Measurements from ENCODE around the gene C1QA. TPM values are rescaled to one million over a fixed set of nuclear protein-coding genes. Genes with fewer than 3 reads are reported as not detected.
A peak's percentile ranks its signal among the peaks of the same experiment; 100 is the strongest.
"Not testable (repeated sequence)": the region's sequence is repeated elsewhere in the genome, so short reads cannot be mapped to it uniquely, and the experiment has no call there.

C1QA gene
- total RNA-seq, 2 donors from 2014 or later, result 29.7 to 68.0 TPM

DNA sequence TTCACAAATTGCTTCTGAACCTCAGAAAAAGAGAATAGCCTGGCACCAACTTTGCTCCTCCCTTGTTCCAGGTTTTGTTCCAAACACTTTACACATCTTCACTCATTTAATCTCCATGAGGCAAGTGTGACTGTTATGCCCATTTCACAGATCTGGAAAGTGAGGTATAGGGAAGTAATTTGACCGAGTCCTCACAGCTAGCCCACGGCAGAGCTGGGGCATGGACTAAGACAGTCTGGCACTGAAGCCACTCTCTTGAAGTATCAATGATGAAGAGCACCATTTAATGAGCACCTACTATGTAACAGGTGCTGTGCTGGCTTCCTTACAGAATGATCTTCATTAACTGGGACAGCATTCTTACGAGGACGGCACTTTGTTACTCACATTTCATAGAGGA, 35.6 kb downstream of the C1QA start:
- Histone ChIP-seq H3K4me3 (no peak overlapping the region), H3K4me1 (no peaks in the 10 kb centered on the region), H3K27me3 (no peaks in the 10 kb centered on the region), H3K9me3 (no peaks in the 10 kb centered on the region), H3K27ac (no peak overlapping the region), H3K36me3 (replicated peaks in 1 of 2; ENCODE audit: insufficient read depth in 1 of 2, low read depth in 2 of 2) (no peaks in the 10 kb centered on the region)
- TF ChIP-seq POLR2A (IDR thresholded peaks at IDR 0.05), result no peak
- TF ChIP-seq, protein P1, sequence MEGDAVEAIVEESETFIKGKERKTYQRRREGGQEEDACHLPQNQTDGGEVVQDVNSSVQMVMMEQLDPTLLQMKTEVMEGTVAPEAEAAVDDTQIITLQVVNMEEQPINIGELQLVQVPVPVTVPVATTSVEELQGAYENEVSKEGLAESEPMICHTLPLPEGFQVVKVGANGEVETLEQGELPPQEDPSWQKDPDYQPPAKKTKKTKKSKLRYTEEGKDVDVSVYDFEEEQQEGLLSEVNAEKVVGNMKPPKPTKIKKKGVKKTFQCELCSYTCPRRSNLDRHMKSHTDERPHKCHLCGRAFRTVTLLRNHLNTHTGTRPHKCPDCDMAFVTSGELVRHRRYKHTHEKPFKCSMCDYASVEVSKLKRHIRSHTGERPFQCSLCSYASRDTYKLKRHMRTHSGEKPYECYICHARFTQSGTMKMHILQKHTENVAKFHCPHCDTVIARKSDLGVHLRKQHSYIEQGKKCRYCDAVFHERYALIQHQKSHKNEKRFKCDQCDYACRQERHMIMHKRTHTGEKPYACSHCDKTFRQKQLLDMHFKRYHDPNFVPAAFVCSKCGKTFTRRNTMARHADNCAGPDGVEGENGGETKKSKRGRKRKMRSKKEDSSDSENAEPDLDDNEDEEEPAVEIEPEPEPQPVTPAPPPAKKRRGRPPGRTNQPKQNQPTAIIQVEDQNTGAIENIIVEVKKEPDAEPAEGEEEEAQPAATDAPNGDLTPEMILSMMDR (IDR thresholded peaks at IDR 0.05), result no peak
- ATAC-seq (no peak), DNase-seq (no peak)
- intact Hi-C loops (cut with DNase I), result no loop called here
- WGBS, 2 donors, result 79 to 87% methylated on average over 4 of the region's 4 CpGs

GRCh38 chr1:22673486-22674409, 37.3 kb downstream of the C1QA start:
- peak; percentile 28 to 58 (median 41) for DNase-seq
- intact Hi-C loops (cut with DNase I), result no loop called here
- H3K27me3 ChIP-seq, result no peaks in the 10 kb centered on the region
- no peak for ATAC-seq
- no peak overlapping the region for H3K27ac ChIP-seq
- no peaks in the 10 kb centered on the region for H3K36me3 ChIP-seq (replicated peaks in 1 of 2; ENCODE audit: insufficient read depth in 1 of 2, low read depth in 2 of 2)
- no peak overlapping the region for H3K4me3 ChIP-seq
- H3K4me1 ChIP-seq, result no peaks in the 10 kb centered on the region
- H3K9me3 ChIP-seq, result no peaks in the 10 kb centered on the region
- 10 to 16% methylated on average over 6 to 17 of the region's 17 CpGs for WGBS, 2 donors
- TF ChIP-seq, protein P1 (IDR thresholded peaks at IDR 0.05), result peak in 6 of 7 experiments; percentile 26 to 58 (median 39)
- no peak for TF ChIP-seq POLR2A (IDR thresholded peaks at IDR 0.05)

DNA sequence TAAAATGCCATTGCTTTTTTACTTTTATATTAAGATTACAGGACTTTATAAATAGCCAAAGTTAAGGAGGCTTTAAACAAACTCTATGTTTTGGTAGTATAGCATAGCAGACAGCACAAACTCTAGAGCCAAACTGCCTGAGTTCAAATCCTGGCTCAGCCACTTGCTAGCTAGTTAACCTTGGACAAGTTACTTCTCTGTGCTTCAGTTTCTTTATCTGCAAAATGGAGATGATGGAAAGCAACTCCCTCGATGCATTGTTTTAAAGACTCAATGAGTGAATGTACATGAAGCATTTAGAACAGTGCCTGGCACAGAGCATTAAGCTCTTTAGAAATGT, 38.0 kb downstream of the C1QA start:
- Histone ChIP-seq H3K4me1 (no peaks in the 10 kb centered on the region), H3K36me3 (replicated peaks in 1 of 2; ENCODE audit: insufficient read depth in 1 of 2, low read depth in 2 of 2) (no peaks in the 10 kb centered on the region), H3K4me3 (no peak overlapping the region), H3K27me3 (no peaks in the 10 kb centered on the region), H3K27ac (no peak overlapping the region), H3K9me3 (no peaks in the 10 kb centered on the region)
- intact Hi-C loops (cut with DNase I), result no loop called here
- ATAC-seq (no peak), DNase-seq (no peak)
- TF ChIP-seq, protein P1 (IDR thresholded peaks at IDR 0.05), result peak in 1 of 7 experiments; percentile 6
- TF ChIP-seq POLR2A (IDR thresholded peaks at IDR 0.05), result no peak
- WGBS, 2 donors, result 21 to 31% methylated on average over 1 of the region's 1 CpG

DNA sequence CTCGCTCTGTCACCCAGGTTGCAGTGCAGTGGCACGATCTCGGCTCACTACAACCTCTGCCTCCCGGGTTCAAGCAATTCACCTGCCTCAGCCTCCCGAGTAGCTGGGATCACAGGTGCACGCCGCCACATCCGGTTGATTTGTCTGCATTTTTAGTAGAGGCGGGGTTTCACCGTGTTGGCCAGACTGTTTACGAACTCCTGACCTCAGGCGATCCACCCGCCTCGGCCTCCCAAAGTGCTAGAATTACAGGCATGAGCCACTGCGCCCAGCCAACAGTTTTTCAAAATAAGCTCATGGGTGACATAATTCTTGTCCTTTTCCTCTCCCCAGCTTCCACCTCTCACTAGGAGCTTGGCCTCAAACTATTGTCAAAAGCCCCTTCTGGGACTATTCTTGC, 39.7 kb downstream of the C1QA start:
- H3K4me3 ChIP-seq; DNase-seq; H3K36me3 ChIP-seq (replicated peaks in 1 of 2; ENCODE audit: insufficient read depth in 1 of 2, low read depth in 2 of 2); H3K27ac ChIP-seq; H3K4me1 ChIP-seq; intact Hi-C loops (cut with DNase I); ATAC-seq; H3K9me3 ChIP-seq; H3K27me3 ChIP-seq: not testable (repeated sequence)
- 87 to 95% methylated on average over 15 of the region's 15 CpGs for WGBS, 2 donors

- no peak overlapping the region for H3K27ac ChIP-seq
- no peak for DNase-seq
- TF ChIP-seq, protein P1 (IDR thresholded peaks at IDR 0.05), result no peak
- TF ChIP-seq POLR2A (IDR thresholded peaks at IDR 0.05), result no peak
- intact Hi-C loops (cut with DNase I), result no loop called here
- no peaks in the 10 kb centered on the region for H3K9me3 ChIP-seq
- 52% methylated on average over 22 to 37 of the region's 37 CpGs for WGBS, 2 donors
- no peak for ATAC-seq
- H3K4me1 ChIP-seq, result no peaks in the 10 kb centered on the region
- no peaks in the 10 kb centered on the region for H3K27me3 ChIP-seq
- H3K4me3 ChIP-seq, result no peak overlapping the region
- no peaks in the 10 kb centered on the region for H3K36me3 ChIP-seq (replicated peaks in 1 of 2; ENCODE audit: insufficient read depth in 1 of 2, low read depth in 2 of 2)
These were observed 40.6 kb downstream of the C1QA start for GRCh38 chr1:22676916-22677583.
